HEK293 (cell line): Measurements from ENCODE around the gene IKZF1.

Source experiments
- CTCF ChIP-seq: fragments of 450-650 bp; formaldehyde crosslinking; IDR thresholded peaks from 2 replicates; pipeline ENCODE4 v1.5.1; 2016; ENCODE audit warnings: missing biosample characterization, missing genetic modification characterization
- ZBTB7A ChIP-seq: fragments of 450-650 bp; formaldehyde crosslinking; IDR thresholded peaks from 2 replicates; pipeline ENCODE4 v1.5.1; 2016; ENCODE audit warnings: low read depth, missing biosample characterization, missing genetic modification characterization

- TF ChIP-seq ZBTB7A (tag by site-specific recombination) (no peak), CTCF (tag by site-specific recombination) (no peak)
Observed at GRCh38 chr7:50356212-50356944, 51.9 kb downstream of the IKZF1 start.
